GM19463 (cell line): ENCODE data around the gene RPL19.

ENCODE experiments used
- ATAC-seq: cut with Tn5 transposase; IDR thresholded peaks from one replicate; pipeline ENCODE4 v1.9.1; 2021; ENCODE audit warnings: mild to moderate bottlenecking, moderate library complexity; ENCODE audit not compliant: unreplicated experiment

RPL19 gene

GRCh38 chr17:39196808-39197291, 3.2 kb upstream of the RPL19 start:
- ATAC-seq, result no peak

DNA sequence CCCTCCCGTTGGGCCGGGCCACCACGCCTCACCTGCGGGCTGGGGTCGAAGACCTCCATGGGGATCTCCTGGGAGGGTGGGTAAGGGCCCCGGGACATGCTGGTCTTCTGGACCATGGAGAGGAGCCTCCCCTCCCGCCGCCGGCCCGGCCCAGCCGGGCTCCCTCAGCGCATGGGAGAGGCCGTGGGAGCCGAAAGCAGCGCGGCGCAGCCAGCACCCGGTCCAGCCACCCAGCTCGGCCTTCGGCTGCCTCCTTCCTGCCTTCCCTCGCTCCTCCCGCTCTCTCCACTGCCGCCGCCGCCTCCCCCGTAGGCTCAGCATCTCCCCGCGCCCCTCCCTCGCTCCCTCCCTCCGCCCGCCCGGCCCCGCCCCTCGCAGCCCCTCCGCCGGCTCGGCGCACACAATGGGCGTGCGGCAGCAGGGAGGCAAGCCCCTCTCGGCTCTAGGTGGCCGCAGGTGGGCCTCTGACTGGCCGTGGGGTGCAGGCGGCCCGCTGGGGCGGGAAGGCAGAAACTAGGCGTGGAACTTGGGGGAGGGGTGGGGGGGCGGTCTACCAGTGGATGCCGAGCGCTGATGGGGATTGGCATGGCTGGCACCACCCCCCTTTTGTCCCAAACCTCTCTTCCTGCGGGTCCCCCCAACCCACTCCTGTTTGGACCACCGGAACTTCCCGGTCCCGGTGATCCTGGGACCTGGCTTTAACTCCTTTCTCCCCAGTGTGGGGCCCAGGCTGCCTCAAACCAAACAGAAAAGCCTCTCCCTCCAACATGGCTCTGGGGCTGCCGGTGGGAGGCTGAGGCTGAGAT, 2.5 kb upstream of the RPL19 start, which contains the start of gene CACNB1:
Gene CACNB1 (minus strand): TSS at position 290 of the 806 bp plus-strand sequence. CDS start 174 bp downstream, at position 116.
- ATAC-seq, result no peak

GRCh38 chr17:39198186-39198566, 1.9 kb upstream of the RPL19 start:
- no peak for ATAC-seq

- peak; percentile 56 for ATAC-seq
These were observed 338 bp upstream of the RPL19 start for GRCh38 chr17:39199820-39200069.

DNA sequence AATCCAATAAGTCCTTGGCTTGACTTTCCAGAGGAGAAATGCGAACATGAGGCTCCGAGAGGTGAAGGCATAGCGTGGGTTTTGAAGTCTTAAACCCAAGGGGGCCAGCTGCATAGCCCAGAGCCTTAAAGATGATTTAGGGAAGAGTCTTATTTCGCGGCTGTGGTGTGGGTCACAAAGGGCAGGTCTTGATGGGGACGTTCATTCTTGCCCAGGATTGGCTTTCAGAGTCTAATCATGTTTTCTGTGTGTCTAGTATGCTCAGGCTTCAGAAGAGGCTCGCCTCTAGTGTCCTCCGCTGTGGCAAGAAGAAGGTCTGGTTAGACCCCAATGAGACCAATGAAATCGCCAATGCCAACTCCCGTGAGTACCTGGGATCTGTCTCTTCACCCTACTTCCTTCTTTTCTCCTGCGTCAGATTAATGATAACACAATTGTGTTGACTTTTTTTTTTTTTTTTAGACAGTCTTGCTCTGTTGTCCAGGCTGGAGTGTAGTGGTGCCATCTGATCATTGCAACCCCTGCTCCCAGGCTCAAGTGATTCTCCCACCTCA, 951 bp downstream of the RPL19 start:
- no peak for ATAC-seq

GRCh38 chr17:39204245-39204644, 4.2 kb downstream of the RPL19 start:
- ATAC-seq, result no peak

GRCh38 chr17:39205112-39205526, 5.0 kb downstream of the RPL19 start:
- no peak for ATAC-seq

GRCh38 chr17:39208136-39208535, 8.1 kb downstream of the RPL19 start:
- no peak for ATAC-seq

- peak; percentile 60 for ATAC-seq
These were observed 8.8 kb downstream of the RPL19 start for GRCh38 chr17:39208893-39209292.

- no peak for ATAC-seq
These were observed 9.4 kb downstream of the RPL19 start for GRCh38 chr17:39209317-39210092.

GRCh38 chr17:39210093-39210434, 10.0 kb downstream of the RPL19 start:
- ATAC-seq, result no peak

DNA sequence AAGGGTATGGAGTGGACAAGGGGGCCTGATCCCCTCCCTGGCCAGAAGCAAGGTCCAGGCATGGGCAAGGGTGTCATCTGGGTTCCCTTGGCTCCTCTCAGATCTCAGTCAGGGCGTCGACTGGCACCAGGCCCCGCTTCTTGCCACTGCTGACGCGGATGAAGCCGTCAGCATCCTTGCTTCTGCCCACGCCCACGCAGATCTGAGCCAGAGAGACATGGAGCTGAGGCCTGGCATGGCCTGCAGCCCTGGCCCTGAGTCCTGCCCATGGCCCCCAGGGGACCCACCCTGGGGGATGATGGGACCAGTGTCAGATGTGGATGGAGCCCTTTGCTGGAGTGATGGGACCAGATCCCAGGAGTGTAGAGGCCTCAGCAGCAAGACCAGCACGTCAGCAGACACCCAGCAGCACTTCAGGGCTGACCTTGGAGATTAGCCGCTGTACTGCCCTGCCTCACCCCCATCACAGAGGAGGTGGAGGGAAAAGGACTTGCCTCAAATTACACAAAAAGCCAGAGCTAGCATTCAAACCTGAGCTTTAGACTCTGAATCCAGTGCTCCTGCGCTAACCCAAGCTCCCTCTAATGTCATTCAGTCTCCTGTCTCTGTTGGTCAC, 12.2 kb downstream of the RPL19 start:
- ATAC-seq, result no peak

DNA sequence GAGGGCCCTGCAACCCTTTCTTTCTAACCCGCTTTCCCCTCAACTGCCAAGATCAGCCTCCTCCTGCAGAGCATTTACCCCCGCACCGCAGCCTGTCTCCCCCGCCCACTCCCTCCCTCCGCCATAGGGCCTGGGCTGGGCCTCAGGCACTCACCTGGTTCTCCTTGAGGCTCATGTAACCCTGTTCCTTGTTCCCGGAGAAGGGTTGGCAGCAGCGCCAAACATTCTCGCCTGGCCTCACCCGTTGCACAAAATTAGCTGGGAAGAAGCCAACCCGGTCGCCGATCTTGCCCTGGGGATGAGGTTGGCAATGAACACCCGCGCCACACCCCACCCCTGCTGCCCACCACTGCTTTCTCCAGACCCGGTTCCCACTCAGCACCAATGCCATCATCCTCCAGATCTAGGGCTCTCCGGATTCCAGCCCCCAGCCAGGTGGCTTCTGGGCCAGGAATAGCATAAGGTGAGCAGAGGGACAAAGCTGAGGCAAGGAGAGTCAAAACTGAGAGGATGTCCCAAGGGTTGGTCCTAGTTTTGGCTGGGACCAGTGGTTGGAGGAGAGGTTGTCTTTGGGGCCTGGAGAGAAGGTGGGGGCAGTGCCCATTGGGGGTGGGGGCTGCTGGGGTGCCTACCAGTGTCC, 12.9 kb downstream of the RPL19 start:
- ATAC-seq, result no peak

- no peak for ATAC-seq
These were observed 13.8 kb downstream of the RPL19 start for GRCh38 chr17:39213852-39214251.

GRCh38 chr17:39217734-39218369, 17.8 kb downstream of the RPL19 start:
- ATAC-seq, result no peak

- no peak for ATAC-seq
These were observed 18.8 kb downstream of the RPL19 start for GRCh38 chr17:39218906-39219305.

GRCh38 chr17:39219647-39220154, 19.6 kb downstream of the RPL19 start:
- ATAC-seq, result no peak

DNA sequence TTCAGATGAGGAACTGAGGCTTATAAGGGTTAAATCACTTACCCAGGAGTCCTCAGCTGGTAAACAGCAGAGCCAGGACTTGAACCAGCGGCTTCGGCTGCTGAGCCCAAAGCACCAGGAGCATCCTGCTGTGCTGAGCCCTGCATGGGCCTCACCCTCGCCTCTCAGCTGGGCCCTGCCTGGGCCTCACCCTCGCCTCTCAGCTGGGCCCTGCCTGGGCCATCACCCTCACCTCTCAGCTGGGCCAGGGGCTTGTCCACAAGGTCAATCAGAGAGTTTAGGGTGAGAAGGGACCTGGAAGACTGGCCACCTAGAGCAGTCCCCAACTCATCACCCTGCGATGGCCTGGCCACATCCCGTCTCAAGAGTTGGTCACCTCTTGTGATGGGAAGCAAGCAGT, 21.5 kb downstream of the RPL19 start:
- ATAC-seq, result no peak

- no peak for ATAC-seq
These were observed 22.1 kb downstream of the RPL19 start for GRCh38 chr17:39222151-39222550.
